Natural killer cell (primary cell): ENCODE results near the gene KRTAP10-10. TPM values are rescaled to one million over a fixed set of nuclear protein-coding genes. Genes with fewer than 3 reads are reported as not detected.
A peak's percentile ranks its signal among the peaks of the same experiment; 100 is the strongest.
"Not testable (repeated sequence)": the region's sequence is repeated elsewhere in the genome, so short reads cannot be mapped to it uniquely, and the experiment has no call there.

Experiments used
- ATAC-seq, 3 donors: fragments of 150-1000 bp in 2 of 3; fragments of 200-7000 bp in 1 of 3; cut with Tn5 transposase; 1 replicate in 1 of 3; 2 replicates in 2 of 3; pipeline ENCODE4 v1.10.0; 2021; ENCODE audit warnings: mild to moderate bottlenecking in 2 of 3, moderate library complexity in 2 of 3
- DNase-seq, 2 donors: peaks; one replicate each; pipeline versions ENCODE4 v3.0.0 to v3.0.0-alpha.2; 2013 to 2021; ENCODE audit warnings: mixed read lengths in 1 of 2
- H3K27ac ChIP-seq: one replicate; pipeline ENCODE4 v1.5.1; 2013; ENCODE audit warnings: mild to moderate bottlenecking, low read length
- H3K27me3 ChIP-seq: one replicate; pipeline ENCODE4 v1.6.1; 2013; ENCODE audit warnings: low read length; ENCODE audit not compliant: control insufficient read depth, insufficient read depth
- H3K36me3 ChIP-seq: one replicate; pipeline ENCODE4 v1.6.1; 2013; ENCODE audit warnings: low read length; ENCODE audit not compliant: control insufficient read depth, insufficient read depth
- H3K4me1 ChIP-seq: one replicate; pipeline ENCODE4 v1.6.1; 2013; ENCODE audit warnings: low read length; ENCODE audit not compliant: control insufficient read depth, insufficient read depth
- H3K4me3 ChIP-seq: one replicate; pipeline ENCODE4 v1.5.1; 2013; ENCODE audit warnings: low read length
- H3K9me3 ChIP-seq: one replicate; pipeline ENCODE4 v1.6.1; 2013; ENCODE audit warnings: low read length; ENCODE audit not compliant: control insufficient read depth, insufficient read depth
- H3K27ac Mint-ChIP-seq, 2 donors: one replicate each; pipeline ENCODE4 v1.8.0; 2022; ENCODE audit warnings: mild to moderate bottlenecking in 2 of 2, mixed read lengths in 2 of 2, moderate library complexity in 1 of 2
- H3K27me3 Mint-ChIP-seq, 2 donors: one replicate each; pipeline ENCODE4 v1.8.0; 2022; ENCODE audit warnings: low read depth in 2 of 2, mixed read lengths in 2 of 2
- H3K36me3 Mint-ChIP-seq: one replicate; pipeline ENCODE4 v1.8.0; 2022; ENCODE audit warnings: mixed read lengths
- H3K4me1 Mint-ChIP-seq, 2 donors: one replicate each; pipeline ENCODE4 v1.8.0; 2022; ENCODE audit warnings: mixed read lengths in 2 of 2
- H3K4me3 Mint-ChIP-seq: one replicate; pipeline ENCODE4 v1.8.0; 2022; ENCODE audit warnings: mild to moderate bottlenecking, moderate library complexity, mixed read lengths
- H3K9me3 Mint-ChIP-seq, 2 donors: one replicate each; pipeline ENCODE4 v1.8.0; 2022; ENCODE audit warnings: mixed read lengths in 2 of 2
- CTCF ChIP-seq: fragments of 200-600 bp; IDR thresholded peaks from one replicate; pipeline ENCODE4 v1.8.0; 2022; ENCODE audit warnings: antibody characterized with exemption
- WGBS: methylation state at CpG from one replicate; pipeline ENCODE4 v1.1.7; 2013; ENCODE audit warnings: missing lambda C conversion rate; ENCODE audit not compliant: insufficient coverage; 5-methylcytosine and 5-hydroxymethylcytosine counted together
- intact Hi-C: fragments of 100-400 bp; cut with micrococcal nuclease; formaldehyde crosslinking; loops from one replicate; pipeline ENCODE4 v1.14.2; 2022
- total RNA-seq, 4 donors: library from RNA; stranded (reverse); fragments of 120-200 nt in 1 of 4; gene quantifications; one replicate each; pipeline versions ENCODE4 v1.2.3 to v1.2.4, GENCODE V29; 2013 to 2022

The KRTAP10-10 gene
- total RNA-seq, 3 donors from 2014 or later (not counting 1 experiment from before 2014, with no cell fraction given): not detected

GRCh38 chr21:44657635-44658540 lies 20.7 kb downstream of the KRTAP10-10 start, which contains the start of gene KRTAP12-3:
Gene KRTAP12-3, plus strand, starts transcription at chr21:44657932. Its CDS starts 48 bp downstream, at chr21:44657980.
- Mint-ChIP-seq H3K4me1 (peaks cover 55 to 56% of the 10 kb centered on the region in 2 donors), H3K36me3 (peaks cover 18% of the 10 kb centered on the region), H3K4me3 (peak within 1 kb of the TSS; percentile 74), H3K27ac (peak within 1 kb of the TSS; percentile 89 to 94), H3K9me3 (peaks cover 2 to 12% of the 10 kb centered on the region in 2 donors), H3K27me3 (peaks cover 5 to 7% of the 10 kb centered on the region in 2 donors)
- DNase-seq (peak; percentile 49 to 90), ATAC-seq (peak; percentile 76 to 86 (median 77))
- no peaks in the 10 kb centered on the region for H3K27me3 ChIP-seq
- TF ChIP-seq CTCF: no peak
- intact Hi-C loops: loop anchor here (2.0 kb wide), 2 partner anchors 31 to 39 kb away; partner anchors contain the start of gene KRTAP10-9
- H3K4me1 ChIP-seq: peaks cover 57% of the 10 kb centered on the region
- H3K9me3 ChIP-seq: peaks cover 13% of the 10 kb centered on the region
- WGBS: 57% methylated on average over 26 of the region's 26 CpGs
- no peaks in the 10 kb centered on the region for H3K36me3 ChIP-seq
- no peak within 1 kb of the TSS for H3K4me3 ChIP-seq
- H3K27ac ChIP-seq: peak within 1 kb of the TSS; percentile 81

GRCh38 chr21:44658541-44658910 lies 21.4 kb downstream of the KRTAP10-10 start:
- Histone ChIP-seq H3K4me1 (peaks cover 57% of the 10 kb centered on the region), H3K4me3 (no peak overlapping the region), H3K9me3 (peaks cover 13% of the 10 kb centered on the region), H3K36me3 (no peaks in the 10 kb centered on the region), H3K27me3 (no peaks in the 10 kb centered on the region), H3K27ac (peak overlapping the region; percentile 81)
- Mint-ChIP-seq H3K27me3 (peaks cover 5 to 7% of the 10 kb centered on the region in 2 donors), H3K36me3 (peaks cover 18% of the 10 kb centered on the region), H3K9me3 (peaks cover 2 to 12% of the 10 kb centered on the region in 2 donors), H3K4me3 (peak overlapping the region; percentile 74), H3K4me1 (peaks cover 55 to 56% of the 10 kb centered on the region in 2 donors), H3K27ac (peak overlapping the region; percentile 89 to 94)
- TF ChIP-seq CTCF: no peak
- DNase-seq (no peak), ATAC-seq (no peak)
- intact Hi-C loops: loop anchor here (2.0 kb wide), 1 partner anchor 32 kb away; the partner anchor contains the start of gene KRTAP10-9
- 62% methylated on average over 4 of the region's 5 CpGs for WGBS

GRCh38 chr21:44658913-44659595 lies 21.9 kb downstream of the KRTAP10-10 start:
- H3K27me3 Mint-ChIP-seq: peaks cover 5 to 7% of the 10 kb centered on the region in 2 donors
- peaks cover 13% of the 10 kb centered on the region for H3K9me3 ChIP-seq
- peak overlapping the region; percentile 74 for H3K4me3 Mint-ChIP-seq
- ATAC-seq (peak in 1 of 3 donors; percentile 30), DNase-seq (peak in 1 of 2 donors; percentile 66)
- intact Hi-C loops: loop anchor here (2.0 kb wide), 1 partner anchor 32 kb away; the partner anchor contains the start of gene KRTAP10-9
- H3K9me3 Mint-ChIP-seq: peaks cover 2 to 12% of the 10 kb centered on the region in 2 donors
- TF ChIP-seq CTCF: no peak
- H3K4me3 ChIP-seq: no peak overlapping the region
- H3K27ac ChIP-seq: peak overlapping the region; percentile 81
- peaks cover 18% of the 10 kb centered on the region for H3K36me3 Mint-ChIP-seq
- H3K4me1 Mint-ChIP-seq: peaks cover 50 to 51% of the 10 kb centered on the region in 2 donors
- H3K27ac Mint-ChIP-seq: peak overlapping the region; percentile 89 to 94
- H3K4me1 ChIP-seq: peaks cover 52% of the 10 kb centered on the region
- 36% methylated on average over 10 of the region's 11 CpGs for WGBS
- H3K27me3 ChIP-seq: no peaks in the 10 kb centered on the region
- H3K36me3 ChIP-seq: no peaks in the 10 kb centered on the region

- peak overlapping the region in 1 of 2 donors; percentile 63 for H3K27ac Mint-ChIP-seq
These were observed 24.4 kb downstream of the KRTAP10-10 start for GRCh38 chr21:44661567-44661966.

More at GRCh38 chr21:44661567-44661966, 24.4 kb downstream of the KRTAP10-10 start:
- peaks cover 30% of the 10 kb centered on the region for H3K4me1 ChIP-seq
- WGBS: 85% methylated on average over 6 of the region's 7 CpGs
- H3K27ac ChIP-seq, DNase-seq, H3K27me3 ChIP-seq, intact Hi-C loops, ATAC-seq, H3K36me3 ChIP-seq, H3K4me3 ChIP-seq, H3K27me3 Mint-ChIP-seq, H3K9me3 Mint-ChIP-seq, H3K4me3 Mint-ChIP-seq, H3K9me3 ChIP-seq: not testable (repeated sequence)
- Mint-ChIP-seq H3K4me1 (peaks cover 35 to 40% of the 10 kb centered on the region in 2 donors), H3K36me3 (peaks cover 10% of the 10 kb centered on the region)
